B cell (primary cell): ENCODE data around the gene ZNF622.

Source experiments
- CTCF ChIP-seq: fragments of 200-600 bp; IDR thresholded peaks from one replicate; pipeline ENCODE4 v1.8.0; 2022; ENCODE audit warnings: antibody characterized with exemption, mild to moderate bottlenecking
- EZH2 ChIP-seq: IDR thresholded peaks from 2 replicates; pipeline ENCODE4 v1.6.1; 2012; ENCODE audit warnings: borderline replicate concordance, low read depth, mild to moderate bottlenecking, moderate library complexity, low read length; ENCODE audit not compliant: insufficient read depth, poor library complexity, severe bottlenecking

GRCh38 chr5:16461026-16461425, 4.6 kb downstream of the ZNF622 start:
- TF ChIP-seq CTCF (no peak), EZH2 (no peak)
